Breast epithelium (tissue), 4 donors: ENCODE measurements around the gene PGGHG. TPM values are rescaled to one million over a fixed set of nuclear protein-coding genes. Genes with fewer than 3 reads are reported as not detected.

Source experiments
- DNase-seq, 2 donors: peaks; one replicate each; pipeline ENCODE4 v3.0.0-alpha.2; 2019; ENCODE audit warnings: low spot score in 2 of 2
- H3K27ac ChIP-seq, 2 donors: fragments of 200-600 bp; sonication (generic) in 1 of 2; one replicate each; pipeline ENCODE4 v1.5.1; 2016 to 2019; ENCODE audit warnings: mild to moderate bottlenecking in 1 of 2
- H3K27me3 ChIP-seq, 2 donors: fragments of 200-600 bp; sonication (generic) in 1 of 2; one replicate each; pipeline versions ENCODE4 v1.5.1 to v1.6.0; 2017 to 2019; ENCODE audit warnings: control low read depth in 1 of 2, mild to moderate bottlenecking in 1 of 2
- H3K36me3 ChIP-seq: fragments of 200-600 bp; one replicate; pipeline ENCODE4 v1.5.1; 2019
- H3K4me1 ChIP-seq, 2 donors: fragments of 200-600 bp; sonication (generic); one replicate each; pipeline ENCODE4 v1.5.1; 2016 to 2019; ENCODE audit warnings: control low read depth in 1 of 2
- H3K4me3 ChIP-seq, 3 donors: fragments of 200-600 bp; sonication (generic); 1 replicate in 2 of 3; 2 replicates in 1 of 3; pipeline ENCODE4 v1.5.1; 2016 to 2019; ENCODE audit warnings: mild to moderate bottlenecking in 3 of 3, moderate library complexity in 2 of 3
- H3K9me3 ChIP-seq, 2 donors: fragments of 200-600 bp; sonication (generic) in 1 of 2; one replicate each; pipeline ENCODE4 v1.5.1; 2016 to 2019; ENCODE audit warnings: control low read depth in 1 of 2
- CTCF ChIP-seq, 3 donors: fragments of 450-650 bp; IDR thresholded peaks; one replicate each; pipeline ENCODE4 v1.5.1; 2016 to 2017; ENCODE audit warnings: antibody characterized with exemption in 3 of 3, mild to moderate bottlenecking in 3 of 3, moderate library complexity in 3 of 3
- POLR2A ChIP-seq: fragments of 450-650 bp; IDR thresholded peaks from one replicate; pipeline ENCODE4 v1.6.1; 2016; ENCODE audit warnings: antibody characterized with exemption, mild to moderate bottlenecking, moderate library complexity
- POLR2AphosphoS5 ChIP-seq, 3 donors: sonication (generic); formaldehyde crosslinking; IDR thresholded peaks; one replicate each; pipeline ENCODE4 v1.6.1; 2017; ENCODE audit warnings: antibody characterized with exemption in 3 of 3
- intact Hi-C: fragments of 100-400 bp; cut with DNase I; formaldehyde crosslinking; loops from one replicate; pipeline ENCODE4 v1.15.1; 2023; ENCODE audit warnings: low total_unique reads
- total RNA-seq, 3 donors: library from RNA; depleted of rRNA; stranded (reverse); fragments of >200 nt; gene quantifications; one replicate each; pipeline ENCODE4 v1.1.0, GENCODE V29; 2016

Gene PGGHG
- total RNA-seq, 3 donors from 2014 or later, result 13.0 to 63.9 (median 37.3) TPM

DNA sequence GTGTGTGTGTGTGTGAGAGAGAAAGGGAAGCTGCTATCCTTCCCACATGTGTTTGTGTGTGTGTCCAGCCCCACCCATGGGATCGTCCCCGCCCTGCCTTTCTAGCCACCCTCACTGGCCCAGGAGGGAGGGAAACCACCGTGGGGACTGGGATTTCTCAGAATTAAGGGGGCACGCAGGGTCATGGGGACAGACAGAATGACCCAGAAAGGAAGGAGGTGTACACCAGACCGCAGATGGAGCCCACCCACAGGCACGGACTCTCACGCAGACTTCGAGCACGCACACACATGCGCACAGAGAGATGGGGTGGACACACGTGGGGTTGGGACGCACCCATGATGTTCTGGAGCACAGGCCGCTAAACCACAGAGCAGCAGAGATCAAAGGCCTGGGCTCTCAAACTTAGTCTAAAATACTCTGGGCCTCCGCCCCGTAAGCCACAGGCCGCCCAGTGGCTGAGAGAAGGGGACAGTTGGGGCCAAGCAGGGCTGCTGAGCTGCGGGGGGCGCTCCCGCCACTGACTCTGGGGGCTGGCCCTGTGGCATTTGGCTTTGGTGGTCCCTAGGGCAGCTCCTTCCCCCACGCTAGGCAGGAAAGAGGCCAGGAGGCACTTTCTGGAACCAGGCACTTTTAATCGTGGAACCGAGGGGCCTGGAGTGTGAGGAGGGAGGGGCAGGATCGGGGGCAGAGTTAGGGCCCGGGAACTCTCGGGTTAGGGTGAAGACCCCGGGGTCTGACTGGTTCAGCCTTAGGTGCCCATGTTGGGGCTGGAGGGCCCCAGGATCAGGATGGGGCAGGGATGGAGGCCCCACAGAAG is 8.9 kb downstream of the PGGHG start:
- H3K27ac ChIP-seq, result peak overlapping the region in 1 of 2 donors; percentile 0
- DNase-seq, result no peak
- no peak overlapping the region for H3K4me3 ChIP-seq
- no peaks in the 10 kb centered on the region for H3K4me1 ChIP-seq
- no peaks in the 10 kb centered on the region for H3K36me3 ChIP-seq
- intact Hi-C loops, result loop anchor here (5.0 kb wide), 1 partner anchor 65 kb away; no protein-coding TSS in a partner anchor
- H3K27me3 ChIP-seq, result peaks cover 0 to 18% of the 10 kb centered on the region in 2 donors
- TF ChIP-seq POLR2AphosphoS5 (IDR thresholded peaks at IDR 0.05) (no peak), POLR2A (no peak), CTCF (IDR thresholded peaks at IDR 0.05) (no peak)
- no peaks in the 10 kb centered on the region for H3K9me3 ChIP-seq

GRCh38 chr11:298406-299065 is 9.6 kb downstream of the PGGHG start:
- intact Hi-C loops, result loop anchor here (5.0 kb wide), 1 partner anchor 64 kb away; no protein-coding TSS in a partner anchor
- Histone ChIP-seq H3K4me3 (no peak overlapping the region), H3K36me3 (no peaks in the 10 kb centered on the region), H3K4me1 (no peaks in the 10 kb centered on the region), H3K9me3 (no peaks in the 10 kb centered on the region), H3K27me3 (peaks cover 0 to 18% of the 10 kb centered on the region in 2 donors), H3K27ac (peak overlapping the region in 1 of 2 donors; percentile 0)
- no peak for TF ChIP-seq POLR2A
- TF ChIP-seq POLR2AphosphoS5 (IDR thresholded peaks at IDR 0.05), result no peak
- TF ChIP-seq CTCF (IDR thresholded peaks at IDR 0.05), result no peak
- DNase-seq, result no peak

DNA sequence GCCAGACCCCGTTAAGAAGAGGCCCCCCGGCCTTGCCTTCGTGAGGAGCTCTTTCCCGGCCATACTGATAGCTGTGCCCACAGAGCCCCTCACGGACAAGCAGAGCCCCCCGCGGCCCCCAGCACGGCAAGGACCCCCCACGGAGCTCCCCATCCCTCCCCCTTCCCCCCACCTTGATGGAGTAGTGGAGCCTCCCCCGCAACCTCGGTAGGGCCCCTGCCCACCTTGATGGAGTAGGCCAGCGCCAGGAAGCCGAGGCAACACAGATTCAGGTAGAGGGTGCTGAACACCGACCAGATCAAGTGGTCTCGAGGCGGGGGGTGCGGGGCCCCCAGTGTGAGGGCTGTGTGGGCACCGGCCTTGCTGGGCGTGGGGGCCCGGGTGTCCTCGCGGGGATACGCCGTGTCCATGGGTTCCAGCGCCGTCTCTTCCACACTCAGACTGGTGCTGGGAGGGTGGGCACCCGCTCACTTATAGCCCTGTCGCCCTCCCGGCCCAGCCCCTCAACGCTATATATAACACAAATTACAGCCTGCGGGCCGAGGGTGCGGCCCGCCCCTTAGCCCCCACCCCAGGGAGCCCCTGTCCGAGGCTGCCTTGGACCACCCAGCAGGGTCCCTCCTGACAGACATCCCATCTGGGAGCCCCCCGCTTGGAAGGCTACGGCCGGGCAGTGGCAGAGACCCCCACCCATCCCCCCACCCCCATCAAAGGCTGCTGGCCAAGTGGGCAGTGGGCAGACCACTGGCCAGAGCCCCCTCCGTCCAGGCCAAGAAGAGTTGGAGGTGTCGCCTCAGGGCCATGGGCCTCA is 10.4 kb downstream of the PGGHG start, which contains the start of gene IFITM5:
Gene IFITM5 (minus strand): TSS at position 446 of the 811 bp plus-strand sequence. CDS start 36 bp downstream, at position 410.
- Histone ChIP-seq H3K36me3 (no peaks in the 10 kb centered on the region), H3K9me3 (no peaks in the 10 kb centered on the region), H3K4me1 (no peaks in the 10 kb centered on the region), H3K27me3 (peaks cover 0 to 18% of the 10 kb centered on the region in 2 donors), H3K4me3 (no peak within 1 kb of the TSS), H3K27ac (peak within 1 kb of the TSS in 1 of 2 donors; percentile 0)
- intact Hi-C loops, result loop anchor here (5.0 kb wide), 1 partner anchor 63 kb away; no protein-coding TSS in a partner anchor
- TF ChIP-seq POLR2A (no peak), POLR2AphosphoS5 (IDR thresholded peaks at IDR 0.05) (no peak)
- no peak for DNase-seq

DNA sequence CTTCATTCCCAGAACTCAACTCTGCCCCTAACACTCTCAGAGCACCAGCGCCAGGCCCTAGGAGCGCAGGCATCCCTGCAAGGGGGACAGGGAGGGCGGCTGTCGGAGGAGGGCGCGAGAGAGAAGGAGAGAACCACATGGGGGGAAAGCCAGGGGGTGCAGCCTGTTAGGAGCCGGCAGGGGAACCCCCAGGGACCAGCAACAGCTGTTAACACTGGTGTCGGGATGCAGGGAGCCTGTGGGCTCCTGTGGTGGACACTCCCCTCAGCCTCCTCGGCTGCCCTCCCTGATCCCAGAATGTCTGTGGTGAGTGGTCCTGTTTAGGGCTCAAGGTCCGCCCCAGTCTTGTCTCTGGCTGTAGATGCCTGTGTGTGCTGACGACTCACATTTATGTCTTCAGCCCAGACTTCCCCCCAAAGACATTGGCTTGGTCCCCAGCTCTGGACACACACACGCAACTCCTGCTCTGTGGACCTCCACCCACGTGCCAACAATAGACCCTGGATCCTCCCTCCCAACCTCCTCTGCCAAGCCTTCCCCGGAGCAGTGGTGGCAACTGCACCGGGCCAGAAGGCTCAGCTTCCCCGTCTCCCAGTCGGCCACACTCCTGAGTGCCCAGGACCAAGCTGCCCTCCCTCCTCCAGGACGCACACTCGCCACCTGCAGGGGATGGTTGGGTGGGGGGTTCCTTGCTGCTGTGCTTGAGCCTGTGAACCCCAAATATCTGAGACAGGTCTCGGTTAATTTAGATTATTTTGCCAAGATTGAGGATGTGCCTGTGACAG is 11.2 kb downstream of the PGGHG start:
- DNase-seq, result no peak
- Histone ChIP-seq H3K36me3 (no peaks in the 10 kb centered on the region), H3K4me1 (no peaks in the 10 kb centered on the region), H3K4me3 (no peak overlapping the region), H3K9me3 (no peaks in the 10 kb centered on the region), H3K27me3 (peaks cover 0 to 18% of the 10 kb centered on the region in 2 donors), H3K27ac (no peak overlapping the region)
- TF ChIP-seq POLR2A (no peak), POLR2AphosphoS5 (IDR thresholded peaks at IDR 0.05) (no peak)
- intact Hi-C loops, result loop anchor here (5.0 to 10.0 kb wide), 2 partner anchors 62 to 155 kb away; partner anchors contain the start of gene PTDSS2

- no peak for TF ChIP-seq POLR2AphosphoS5 (IDR thresholded peaks at IDR 0.05)
- no peak for TF ChIP-seq CTCF (IDR thresholded peaks at IDR 0.05)
- TF ChIP-seq POLR2A, result no peak
- no peaks in the 10 kb centered on the region for H3K36me3 ChIP-seq
- H3K27ac ChIP-seq, result no peak overlapping the region
- DNase-seq, result no peak
- H3K27me3 ChIP-seq, result peaks cover 0 to 13% of the 10 kb centered on the region in 2 donors
- H3K4me3 ChIP-seq, result no peak overlapping the region
- intact Hi-C loops, result loop anchor here (10.0 kb wide), 1 partner anchor 151 kb away; the partner anchor contains the start of gene PTDSS2
- no peaks in the 10 kb centered on the region for H3K4me1 ChIP-seq
- H3K9me3 ChIP-seq, result no peaks in the 10 kb centered on the region
Measured at GRCh38 chr11:303363-303762, 14.4 kb downstream of the PGGHG start.
